MM.1S (cell line): ENCODE results near the gene HOXA11.

Experiments used
- CTCF ChIP-seq: fragments of 300-600 bp; sonication (generic); IDR thresholded peaks from 2 replicates; pipeline ENCODE4 v1.5.1; 2016; ENCODE audit warnings: antibody characterized with exemption, low read length, mixed read lengths
- EZH2 ChIP-seq: fragments of 300-600 bp; sonication (generic); optimal IDR thresholded peaks from 2 replicates; pipeline ENCODE3; 2017; ENCODE audit warnings: low read depth, mild to moderate bottlenecking, antibody characterized with exemption, low read length, mixed read lengths
- EZH2phosphoT487 ChIP-seq: fragments of 300-600 bp; sonication (generic); IDR thresholded peaks from 2 replicates; pipeline ENCODE4 v1.6.1; 2018; ENCODE audit warnings: antibody characterized with exemption, low read length

- TF ChIP-seq CTCF (no peak), EZH2 (no peak), EZH2phosphoT487 (no peak)
Observed at GRCh38 chr7:27184337-27185012, 557 bp downstream of the HOXA11 start.
